Loucy (cell line): ENCODE results near the gene RBM44.

Experiments
- H2AFZ ChIP-seq: fragments of 200-600 bp; sonication (generic); 2 replicates; pipeline ENCODE4 v1.6.0; 2016; ENCODE audit warnings: antibody characterized with exemption, mild to moderate bottlenecking, low read length, moderate library complexity
- H3F3A ChIP-seq: fragments of 200-600 bp; 2 replicates; pipeline ENCODE4 v1.6.0; 2016; ENCODE audit warnings: antibody characterized with exemption, low read depth, mild to moderate bottlenecking
- H3K27me3 ChIP-seq: fragments of 200-600 bp; sonication (generic); 2 replicates; pipeline ENCODE4 v1.6.1; 2014; ENCODE audit warnings: low read length, mild to moderate bottlenecking; ENCODE audit not compliant: insufficient read depth, poor library complexity, severe bottlenecking
- H3K36me3 ChIP-seq: fragments of 200-600 bp; sonication (generic); 2 replicates; pipeline ENCODE4 v1.6.1; 2016; ENCODE audit warnings: low read length; ENCODE audit not compliant: insufficient read depth
- H3K4me1 ChIP-seq: fragments of 200-600 bp; sonication (generic); 2 replicates; pipeline ENCODE4 v1.5.1; 2014; ENCODE audit warnings: low read length, mild to moderate bottlenecking; ENCODE audit not compliant: insufficient read depth, poor library complexity, severe bottlenecking
- H3K4me2 ChIP-seq: fragments of 200-600 bp; sonication (generic); 2 replicates; pipeline ENCODE4 v1.6.0; 2014; ENCODE audit warnings: antibody characterized with exemption, low read length, low read depth, mild to moderate bottlenecking; ENCODE audit not compliant: poor library complexity, severe bottlenecking
- H3K4me3 ChIP-seq: fragments of 200-600 bp; sonication (generic); 2 replicates; pipeline ENCODE4 v1.5.1; 2014; ENCODE audit warnings: low read length, mild to moderate bottlenecking, mixed read lengths; ENCODE audit not compliant: poor library complexity, severe bottlenecking
- H3K79me2 ChIP-seq: fragments of 200-600 bp; sonication (generic); 2 replicates; pipeline ENCODE4 v1.6.1; 2014; ENCODE audit warnings: low read length; ENCODE audit not compliant: insufficient read depth
- H3K9ac ChIP-seq: fragments of 200-600 bp; sonication (generic); 2 replicates; pipeline ENCODE4 v1.6.0; 2014; ENCODE audit warnings: mild to moderate bottlenecking, low read depth, low read length, moderate library complexity; ENCODE audit not compliant: poor library complexity, severe bottlenecking
- H3K9me2 ChIP-seq: fragments of 200-600 bp; sonication (generic); replicated peaks from 2 replicates; pipeline ENCODE4 v1.6.1; 2016; ENCODE audit warnings: low read depth, low read length, mixed read lengths
- H3K9me3 ChIP-seq: fragments of 200-600 bp; sonication (generic); 2 replicates; pipeline ENCODE4 v1.6.1; 2014; ENCODE audit warnings: mild to moderate bottlenecking, antibody characterized with exemption, low read length, low read depth; ENCODE audit not compliant: insufficient read depth
- H4K20me1 ChIP-seq: fragments of 200-600 bp; sonication (generic); 2 replicates; pipeline ENCODE4 v1.6.0; 2014; ENCODE audit warnings: antibody characterized with exemption, low read length, mild to moderate bottlenecking; ENCODE audit not compliant: insufficient read depth, poor library complexity, severe bottlenecking
- EZH2phosphoT487 ChIP-seq: fragments of 200-600 bp; IDR thresholded peaks from 2 replicates; pipeline ENCODE4 v1.6.1; 2018; ENCODE audit warnings: antibody characterized with exemption, mild to moderate bottlenecking, moderate library complexity, borderline replicate concordance
- TF ChIP-seq, protein P1 (sequence below): fragments of 200-600 bp; sonication (generic); conservative IDR thresholded peaks from 2 replicates; pipeline ENCODE4 v1.5.1; 2014; ENCODE audit warnings: mild to moderate bottlenecking, antibody characterized with exemption, low read length

Gene RBM44

DNA sequence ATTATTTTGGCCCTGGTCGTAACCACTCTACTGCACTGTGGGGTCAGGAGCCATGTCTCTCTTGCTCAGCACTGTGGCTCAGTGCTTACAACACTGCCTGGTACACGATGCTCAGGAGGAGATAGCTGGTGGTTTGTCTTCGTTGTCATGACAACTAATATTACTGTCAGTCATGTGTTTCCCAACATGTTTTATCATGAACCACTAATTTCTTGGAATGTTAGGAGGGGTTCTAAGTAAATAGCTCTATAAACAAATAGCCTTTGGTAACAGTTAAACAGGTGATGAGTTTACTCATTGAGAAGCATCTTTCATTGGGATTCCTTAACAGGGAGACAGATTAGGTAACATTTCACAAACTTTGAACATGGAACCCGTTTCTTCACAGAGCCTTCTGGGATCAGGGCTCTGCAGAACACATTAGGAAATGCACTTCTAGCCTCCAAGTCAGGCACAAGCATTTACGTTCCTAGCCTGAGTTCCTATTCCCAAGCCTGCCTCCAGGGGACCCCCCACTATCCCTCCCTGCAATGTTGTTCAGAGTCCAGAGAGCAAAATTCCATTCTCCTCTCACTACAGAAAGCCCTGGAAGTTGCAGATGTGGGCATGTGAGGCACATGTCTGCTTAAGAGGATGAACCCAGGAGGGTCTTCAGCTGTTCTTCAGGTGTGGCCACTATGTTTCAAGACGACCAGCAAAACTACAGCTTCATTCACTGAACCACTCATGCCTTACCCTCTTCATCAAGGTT is 6.4 kb upstream of the RBM44 start:
- Histone ChIP-seq H3K79me2 (no peaks in the 10 kb centered on the region), H3F3A (no peaks in the 10 kb centered on the region), H3K9me2 (no peaks in the 10 kb centered on the region), H3K4me2 (no peak overlapping the region), H3K4me3 (no peak overlapping the region), H4K20me1 (no peaks in the 10 kb centered on the region), H3K9me3 (peaks cover 3% of the 10 kb centered on the region; the same call in 1 of the 2 replicates), H3K36me3 (no peaks in the 10 kb centered on the region), H2AFZ (no peak overlapping the region), H3K27me3 (no peaks in the 10 kb centered on the region), H3K9ac (no peak overlapping the region), H3K4me1 (no peaks in the 10 kb centered on the region)
- no peak for TF ChIP-seq EZH2phosphoT487
- TF ChIP-seq, protein P1, sequence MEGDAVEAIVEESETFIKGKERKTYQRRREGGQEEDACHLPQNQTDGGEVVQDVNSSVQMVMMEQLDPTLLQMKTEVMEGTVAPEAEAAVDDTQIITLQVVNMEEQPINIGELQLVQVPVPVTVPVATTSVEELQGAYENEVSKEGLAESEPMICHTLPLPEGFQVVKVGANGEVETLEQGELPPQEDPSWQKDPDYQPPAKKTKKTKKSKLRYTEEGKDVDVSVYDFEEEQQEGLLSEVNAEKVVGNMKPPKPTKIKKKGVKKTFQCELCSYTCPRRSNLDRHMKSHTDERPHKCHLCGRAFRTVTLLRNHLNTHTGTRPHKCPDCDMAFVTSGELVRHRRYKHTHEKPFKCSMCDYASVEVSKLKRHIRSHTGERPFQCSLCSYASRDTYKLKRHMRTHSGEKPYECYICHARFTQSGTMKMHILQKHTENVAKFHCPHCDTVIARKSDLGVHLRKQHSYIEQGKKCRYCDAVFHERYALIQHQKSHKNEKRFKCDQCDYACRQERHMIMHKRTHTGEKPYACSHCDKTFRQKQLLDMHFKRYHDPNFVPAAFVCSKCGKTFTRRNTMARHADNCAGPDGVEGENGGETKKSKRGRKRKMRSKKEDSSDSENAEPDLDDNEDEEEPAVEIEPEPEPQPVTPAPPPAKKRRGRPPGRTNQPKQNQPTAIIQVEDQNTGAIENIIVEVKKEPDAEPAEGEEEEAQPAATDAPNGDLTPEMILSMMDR, result peak; percentile 26; the same call in 1 of the 2 replicates

DNA sequence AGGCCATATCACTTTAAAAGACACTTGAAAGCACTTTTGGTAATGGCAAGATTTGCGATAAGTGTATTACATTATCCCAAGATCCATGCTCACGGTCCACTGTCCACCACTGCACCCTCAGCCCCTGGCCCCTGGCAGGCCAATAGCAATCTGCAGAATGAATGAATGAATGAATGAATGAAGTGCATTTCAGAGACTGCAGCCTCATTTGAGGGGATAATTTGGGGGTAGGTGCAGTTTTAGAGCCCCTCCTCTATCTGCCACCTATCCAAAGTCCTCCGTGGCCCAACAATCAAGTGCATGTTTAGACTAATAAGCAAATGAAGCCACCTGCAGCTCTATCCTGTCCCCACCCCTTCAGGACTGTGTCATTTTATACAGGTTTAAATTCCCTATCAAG is 1.3 kb upstream of the RBM44 start:
- Histone ChIP-seq H3K4me1 (no peaks in the 10 kb centered on the region), H4K20me1 (no peaks in the 10 kb centered on the region), H3K9me3 (no peaks in the 10 kb centered on the region), H3K36me3 (no peaks in the 10 kb centered on the region), H3K9ac (no peak overlapping the region), H3K9me2 (no peaks in the 10 kb centered on the region), H3K4me3 (no peak overlapping the region), H2AFZ (no peak overlapping the region), H3K27me3 (no peaks in the 10 kb centered on the region), H3K4me2 (no peak overlapping the region), H3K79me2 (no peaks in the 10 kb centered on the region), H3F3A (no peaks in the 10 kb centered on the region)
- TF ChIP-seq, protein P1, result no peak

GRCh38 chr2:237799060-237799428 is 465 bp downstream of the RBM44 start:
- H3K79me2 ChIP-seq, result no peaks in the 10 kb centered on the region
- TF ChIP-seq EZH2phosphoT487, result no peak
- TF ChIP-seq, protein P1, result no peak
- H3F3A ChIP-seq, result no peaks in the 10 kb centered on the region
- H3K4me2 ChIP-seq, result no peak overlapping the region
- no peak overlapping the region for H2AFZ ChIP-seq
- no peaks in the 10 kb centered on the region for H3K9me2 ChIP-seq
- no peak overlapping the region for H3K4me3 ChIP-seq
- H3K4me1 ChIP-seq, result no peaks in the 10 kb centered on the region
- no peaks in the 10 kb centered on the region for H3K27me3 ChIP-seq
- H3K9me3 ChIP-seq, result no peaks in the 10 kb centered on the region
- no peaks in the 10 kb centered on the region for H3K36me3 ChIP-seq
- no peak overlapping the region for H3K9ac ChIP-seq
- no peaks in the 10 kb centered on the region for H4K20me1 ChIP-seq
